Body of pancreas (tissue), 4 donors: ENCODE results near the gene MLLT10. TPM values are rescaled to one million over a fixed set of nuclear protein-coding genes. Genes with fewer than 3 reads are reported as not detected.

Experiments
- ATAC-seq: fragments of 150-250 bp; one replicate; pipeline ENCODE4 v1.9.1; 2016
- DNase-seq, 4 donors: peaks; one replicate each; pipeline ENCODE4 v3.0.0-alpha.2; 2019
- H3K27ac ChIP-seq, 4 donors: fragments of 200-600 bp; sonication (generic); 1 replicate in 3 of 4; 2 replicates in 1 of 4; pipeline versions ENCODE4 v1.5.1 to v1.6.1; 2016 to 2019; ENCODE audit warnings: mild to moderate bottlenecking in 1 of 4, mixed read lengths in 1 of 4, moderate library complexity in 1 of 4
- H3K27me3 ChIP-seq, 2 donors: fragments of 200-600 bp; sonication (generic); one replicate each; pipeline ENCODE4 v1.6.0; 2016; ENCODE audit warnings: mild to moderate bottlenecking in 1 of 2
- H3K36me3 ChIP-seq, 2 donors: fragments of 200-600 bp; sonication (generic); replicated peaks in 1 of 2; 2 replicates each; pipeline ENCODE4 v1.5.1; 2016; ENCODE audit warnings: low read depth in 2 of 2; ENCODE audit not compliant: insufficient read depth in 1 of 2
- H3K4me1 ChIP-seq: fragments of 200-600 bp; sonication (generic); one replicate; pipeline ENCODE4 v1.6.0; 2016
- H3K4me3 ChIP-seq, 2 donors: fragments of 200-600 bp; sonication (generic); 1 replicate in 1 of 2; 2 replicates in 1 of 2; pipeline ENCODE4 v1.5.1; 2016 to 2019
- H3K9me3 ChIP-seq, 3 donors: fragments of 200-600 bp; sonication (generic); 1 replicate in 2 of 3; 2 replicates in 1 of 3; pipeline ENCODE4 v1.5.1; 2016
- POLR2A ChIP-seq, 3 donors: fragments of 450-650 bp; IDR thresholded peaks; one replicate each; pipeline ENCODE4 v1.6.1; 2016; ENCODE audit warnings: antibody characterized with exemption in 3 of 3, mild to moderate bottlenecking in 2 of 3
- WGBS, 2 donors: methylation state at CpG; one replicate each; pipeline ENCODE4 v1.1.5; 2017; 5-methylcytosine and 5-hydroxymethylcytosine counted together
- intact Hi-C: fragments of 100-400 bp; cut with DNase I; formaldehyde crosslinking; loops from one replicate; pipeline ENCODE4 v1.15.1; 2023
- microRNA counts, 2 donors: library from miRNA; unstranded; fragments of <30 nt; microRNA quantifications; one replicate each; lab custom pipeline; 2017
- microRNA-seq, 2 donors: library from miRNA; unstranded; fragments of <30 nt; microRNA quantifications; one replicate each; pipeline ENCODE4, GENCODE V29; 2016; ENCODE audit warnings: borderline number of aligned reads in 2 of 2, borderline replicate concordance in 2 of 2
- small RNA-seq: library from RNA; depleted of rRNA; stranded (forward); fragments of <200 nt; gene quantifications from one replicate; pipeline ENCODE3, GENCODE V24; 2016
- total RNA-seq, 2 donors: library from RNA; depleted of rRNA; stranded (reverse); fragments of >200 nt; gene quantifications; one replicate each; pipeline ENCODE4 v1.1.0, GENCODE V29; 2016
- TF ChIP-seq, protein P1 (sequence below), 7 experiments: fragments of 450-650 bp in 4 of 7; fragments of 200-600 bp in 3 of 7; sonication (generic) in 3 of 7; IDR thresholded peaks; one replicate each; pipeline ENCODE4 v1.5.1; 2016 to 2019; ENCODE audit warnings: antibody characterized with exemption in 7 of 7

The MLLT10 gene
- total RNA-seq, 2 donors from 2014 or later, result 23.7 to 30.1 TPM

DNA sequence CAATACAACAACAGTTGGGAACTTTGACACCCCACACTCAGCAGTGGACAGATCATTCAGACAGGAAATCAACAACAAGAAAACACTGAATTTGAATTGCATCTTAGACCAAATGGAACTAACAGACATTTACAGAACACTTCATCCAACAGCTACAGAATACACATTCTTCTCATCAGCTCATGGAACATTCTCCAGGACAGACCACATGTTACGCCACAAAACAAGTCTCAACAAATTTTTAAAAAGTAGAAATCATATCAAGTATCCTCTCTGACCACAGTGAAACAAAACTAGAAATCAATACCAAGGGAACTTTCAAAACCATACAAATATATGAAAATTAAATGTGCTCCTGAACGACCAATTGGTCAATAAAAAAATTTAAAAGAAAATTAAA, 257.2 kb downstream of the MLLT10 start:
- Histone ChIP-seq H3K27ac (no peak overlapping the region), H3K36me3 (no peaks in the 10 kb centered on the region), H3K27me3 (no peaks in the 10 kb centered on the region), H3K4me1 (no peaks in the 10 kb centered on the region), H3K4me3 (no peak overlapping the region), H3K9me3 (no peaks in the 10 kb centered on the region)
- TF ChIP-seq, protein P1, sequence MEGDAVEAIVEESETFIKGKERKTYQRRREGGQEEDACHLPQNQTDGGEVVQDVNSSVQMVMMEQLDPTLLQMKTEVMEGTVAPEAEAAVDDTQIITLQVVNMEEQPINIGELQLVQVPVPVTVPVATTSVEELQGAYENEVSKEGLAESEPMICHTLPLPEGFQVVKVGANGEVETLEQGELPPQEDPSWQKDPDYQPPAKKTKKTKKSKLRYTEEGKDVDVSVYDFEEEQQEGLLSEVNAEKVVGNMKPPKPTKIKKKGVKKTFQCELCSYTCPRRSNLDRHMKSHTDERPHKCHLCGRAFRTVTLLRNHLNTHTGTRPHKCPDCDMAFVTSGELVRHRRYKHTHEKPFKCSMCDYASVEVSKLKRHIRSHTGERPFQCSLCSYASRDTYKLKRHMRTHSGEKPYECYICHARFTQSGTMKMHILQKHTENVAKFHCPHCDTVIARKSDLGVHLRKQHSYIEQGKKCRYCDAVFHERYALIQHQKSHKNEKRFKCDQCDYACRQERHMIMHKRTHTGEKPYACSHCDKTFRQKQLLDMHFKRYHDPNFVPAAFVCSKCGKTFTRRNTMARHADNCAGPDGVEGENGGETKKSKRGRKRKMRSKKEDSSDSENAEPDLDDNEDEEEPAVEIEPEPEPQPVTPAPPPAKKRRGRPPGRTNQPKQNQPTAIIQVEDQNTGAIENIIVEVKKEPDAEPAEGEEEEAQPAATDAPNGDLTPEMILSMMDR (IDR thresholded peaks at IDR 0.05), result no peak
- no peak for TF ChIP-seq POLR2A (IDR thresholded peaks at IDR 0.05)
- no peak for ATAC-seq
- intact Hi-C loops, result no loop called here
- 94 to 95% methylated on average over 2 of the region's 2 CpGs for WGBS, 2 donors
- DNase-seq, result no peak

MicroRNAs within 50 kb of the gene (microRNA counts, 767-probe panel; counts per million panel counts)
- 0 to 736 counts per million in 2 donors for microRNA hsa-miR-1915-3p (lab: Ali Mortazavi, UCI)

Small RNA genes lying within 50 kb of the gene (microRNA-seq; reads per million reads assigned to microRNA genes)
- gene MIR1915, result 0 reads per million in 2 donors

Small RNA genes lying within 50 kb of the gene (small RNA-seq; reads per million reads assigned to genes)
- gene MIR1915 (not detected), gene RN7SKP219 (not detected), gene RNU6-1141P (not detected), gene RNU6-306P (not detected)

Other genes with a start within 250 kb of the MLLT10 start
- 1 to 10 TPM in 1 of 2 donors, under 1 TPM in 1; 0.78 to 1.3 TPM for gene SKIDA1, start 8.6 kb upstream of the MLLT10 start, total RNA-seq